Ishikawa (cell line): ENCODE results near the gene TBC1D8B.
A peak's percentile ranks its signal among the peaks of the same experiment; 100 is the strongest.

ENCODE experiments used
- CEBPB ChIP-seq: IDR thresholded peaks from 2 replicates; pipeline ENCODE4 v1.6.1; 2012
- CREB1 ChIP-seq: IDR thresholded peaks from 2 replicates; pipeline ENCODE4 v1.6.1; 2012; ENCODE audit warnings: low read depth
- EGR1 ChIP-seq: IDR thresholded peaks from 2 replicates; pipeline ENCODE4 v1.6.1; 2012
- EP300 ChIP-seq: IDR thresholded peaks from 2 replicates; pipeline ENCODE4 v1.6.1; 2012; ENCODE audit warnings: borderline replicate concordance
- FOXM1 ChIP-seq: IDR thresholded peaks from 2 replicates; pipeline ENCODE4 v1.6.1; 2012; ENCODE audit warnings: low read depth, borderline replicate concordance
- MAX ChIP-seq: IDR thresholded peaks from 2 replicates; pipeline ENCODE4 v1.6.1; 2012
- NFIC ChIP-seq: IDR thresholded peaks from 2 replicates; pipeline ENCODE4 v1.6.1; 2012
- RAD21 ChIP-seq: IDR thresholded peaks from 2 replicates; pipeline ENCODE4 v1.6.1; 2012; ENCODE audit warnings: low read depth
- REST ChIP-seq: IDR thresholded peaks from 2 replicates; pipeline ENCODE4 v1.6.1; 2012; ENCODE audit warnings: low read depth, mild to moderate bottlenecking
- TAF1 ChIP-seq: IDR thresholded peaks from 2 replicates; pipeline ENCODE4 v1.6.1; 2012; ENCODE audit warnings: low read depth, mild to moderate bottlenecking
- TCF12 ChIP-seq: IDR thresholded peaks from 2 replicates; pipeline ENCODE4 v1.6.1; 2012; ENCODE audit warnings: low read depth
- TEAD4 ChIP-seq: IDR thresholded peaks from 2 replicates; pipeline ENCODE4 v1.6.1; 2012
- USF1 ChIP-seq: IDR thresholded peaks from 2 replicates; pipeline ENCODE4 v1.6.1; 2012
- YY1 ChIP-seq: IDR thresholded peaks from 2 replicates; pipeline ENCODE4 v1.6.1; 2012; ENCODE audit warnings: low read depth
- ZBTB7A ChIP-seq: IDR thresholded peaks from 2 replicates; pipeline ENCODE4 v1.6.1; 2012; ENCODE audit warnings: low read depth

TBC1D8B gene

GRCh38 chrX:106874075-106874474 is 71.6 kb downstream of the TBC1D8B start:
- TF ChIP-seq CEBPB (peak; percentile 28; the same call in 1 of the 2 replicates), TEAD4 (no peak), EP300 (no peak), CREB1 (no peak), RAD21 (peak; percentile 47), YY1 (no peak)

GRCh38 chrX:106875151-106875550 is 72.7 kb downstream of the TBC1D8B start:
- no peak for TF ChIP-seq CREB1
- no peak for TF ChIP-seq MAX
- no peak for TF ChIP-seq NFIC
- TF ChIP-seq RAD21 = no peak
- TF ChIP-seq CEBPB = no peak
- no peak for TF ChIP-seq TEAD4

GRCh38 chrX:106889468-106889867 is 87.0 kb downstream of the TBC1D8B start:
- TF ChIP-seq EP300 (no peak), REST (no peak), RAD21 (no peak), CREB1 (no peak), NFIC (no peak), YY1 (no peak), USF1 (no peak), TCF12 (no peak), MAX (no peak), FOXM1 (no peak), ZBTB7A (no peak), EGR1 (no peak), TEAD4 (no peak)

- TF ChIP-seq NFIC (no peak), USF1 (no peak), EGR1 (no peak), YY1 (no peak), RAD21 (no peak), TEAD4 (no peak), FOXM1 (no peak), EP300 (no peak), MAX (no peak), CEBPB (no peak), REST (no peak), TCF12 (no peak), TAF1 (no peak), CREB1 (no peak), ZBTB7A (no peak)
Observed at GRCh38 chrX:106891762-106892460, 89.4 kb downstream of the TBC1D8B start.

- TF ChIP-seq RAD21 (peak; percentile 79), REST (no peak)
Observed at GRCh38 chrX:106894392-106894909, 92.0 kb downstream of the TBC1D8B start.
